Fibroblast of mammary gland (primary cell): ENCODE measurements around the gene NCBP2L.

ENCODE experiments used
- DNase-seq: peaks from one replicate; pipeline ENCODE4 v3.0.0-alpha.2; 2010; ENCODE audit warnings: low read depth
- H3K4me3 ChIP-seq: 2 replicates; pipeline ENCODE4 v1.5.1; 2011; ENCODE audit warnings: low read depth, mild to moderate bottlenecking, low read length, moderate library complexity; ENCODE audit not compliant: control insufficient read depth
- TF ChIP-seq, protein P1 (sequence below): conservative IDR thresholded peaks from 2 replicates; pipeline ENCODE4 v1.5.1; 2011; ENCODE audit warnings: low read depth, low read length, inconsistent platforms; ENCODE audit not compliant: control insufficient read depth, insufficient read depth

The NCBP2L gene

DNA sequence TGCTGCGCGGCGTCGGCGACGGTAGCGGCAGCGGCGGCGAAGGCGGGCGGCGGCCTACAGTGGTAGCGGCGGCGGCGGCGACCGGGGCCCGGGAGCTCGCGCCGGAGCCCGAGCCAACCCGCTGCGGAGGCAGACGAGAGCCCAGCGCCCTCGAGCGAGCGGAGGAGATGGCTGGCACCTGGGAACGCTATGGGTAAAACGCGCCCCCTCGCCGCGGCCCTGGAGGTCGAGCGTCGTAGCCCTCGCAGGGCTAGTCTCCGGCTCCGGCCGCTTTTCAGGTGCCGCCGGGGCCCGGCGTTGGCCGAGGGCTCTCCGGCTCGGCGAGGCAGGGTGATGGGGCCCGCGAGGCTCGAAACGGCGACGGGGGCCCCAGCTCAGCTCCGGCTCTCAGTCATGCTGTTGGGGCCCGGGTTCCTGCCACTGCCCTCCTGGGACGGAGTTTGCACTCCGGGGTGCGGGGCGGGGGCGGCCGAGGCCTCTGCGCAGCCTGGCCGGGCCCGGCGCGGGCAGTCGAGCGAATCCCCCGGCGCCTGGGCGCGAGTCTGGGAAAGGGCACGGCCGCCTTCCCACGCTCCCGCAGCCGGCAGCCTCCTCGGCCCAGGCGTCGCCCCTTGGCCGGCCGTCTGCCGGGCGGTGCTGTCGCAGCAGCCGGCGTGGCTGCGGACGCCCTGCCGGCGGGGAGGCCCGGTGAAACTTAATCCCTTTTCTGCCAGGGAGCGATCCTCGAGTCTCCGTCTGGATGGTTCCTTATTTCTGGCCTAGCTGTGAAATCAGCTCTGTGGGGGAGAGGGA lies 48.9 kb downstream of the NCBP2L start:
- TF ChIP-seq, protein P1, sequence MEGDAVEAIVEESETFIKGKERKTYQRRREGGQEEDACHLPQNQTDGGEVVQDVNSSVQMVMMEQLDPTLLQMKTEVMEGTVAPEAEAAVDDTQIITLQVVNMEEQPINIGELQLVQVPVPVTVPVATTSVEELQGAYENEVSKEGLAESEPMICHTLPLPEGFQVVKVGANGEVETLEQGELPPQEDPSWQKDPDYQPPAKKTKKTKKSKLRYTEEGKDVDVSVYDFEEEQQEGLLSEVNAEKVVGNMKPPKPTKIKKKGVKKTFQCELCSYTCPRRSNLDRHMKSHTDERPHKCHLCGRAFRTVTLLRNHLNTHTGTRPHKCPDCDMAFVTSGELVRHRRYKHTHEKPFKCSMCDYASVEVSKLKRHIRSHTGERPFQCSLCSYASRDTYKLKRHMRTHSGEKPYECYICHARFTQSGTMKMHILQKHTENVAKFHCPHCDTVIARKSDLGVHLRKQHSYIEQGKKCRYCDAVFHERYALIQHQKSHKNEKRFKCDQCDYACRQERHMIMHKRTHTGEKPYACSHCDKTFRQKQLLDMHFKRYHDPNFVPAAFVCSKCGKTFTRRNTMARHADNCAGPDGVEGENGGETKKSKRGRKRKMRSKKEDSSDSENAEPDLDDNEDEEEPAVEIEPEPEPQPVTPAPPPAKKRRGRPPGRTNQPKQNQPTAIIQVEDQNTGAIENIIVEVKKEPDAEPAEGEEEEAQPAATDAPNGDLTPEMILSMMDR: no peak
- peak overlapping the region; percentile 40 for H3K4me3 ChIP-seq
- peak; percentile 50 for DNase-seq

DNA sequence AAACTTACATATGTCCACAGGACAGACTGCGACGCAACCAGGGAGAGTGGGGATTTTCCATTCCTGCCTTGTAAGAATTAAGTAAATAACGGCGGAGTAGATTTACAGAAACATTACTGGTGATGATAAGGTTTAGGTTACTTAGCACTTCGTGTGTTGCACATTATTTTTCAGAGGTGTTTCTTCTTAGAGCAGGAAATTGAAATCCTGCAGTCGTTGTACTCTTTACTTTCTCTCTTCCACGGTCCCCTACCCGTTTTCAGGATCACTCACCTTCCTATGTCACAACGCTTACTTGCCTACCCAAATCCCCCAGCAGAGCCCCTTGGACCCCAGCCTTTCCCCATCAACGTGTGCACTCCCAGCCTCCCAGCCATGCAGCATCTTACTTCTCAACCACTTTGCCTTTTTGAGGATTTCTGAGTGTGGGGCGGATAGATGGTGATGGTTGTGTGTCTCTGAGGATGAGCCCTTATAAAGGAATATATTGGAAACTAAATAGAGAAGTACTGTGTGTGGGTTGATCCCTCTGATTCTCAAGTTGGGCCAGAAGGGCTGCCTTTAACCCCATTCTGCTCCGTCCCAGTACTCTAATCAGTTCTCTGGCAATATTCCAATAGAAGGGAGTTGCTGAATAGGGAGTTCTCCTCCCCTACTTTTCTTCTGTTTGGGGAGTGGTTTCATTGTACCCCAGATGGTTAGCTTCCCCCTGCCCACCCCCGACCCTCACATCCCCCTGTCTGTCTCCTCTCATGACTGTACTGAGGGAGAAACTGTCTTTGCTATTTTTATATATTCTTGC lies 49.7 kb downstream of the NCBP2L start:
- DNase-seq: peak; percentile 29
- H3K4me3 ChIP-seq: peak overlapping the region; percentile 27

DNA sequence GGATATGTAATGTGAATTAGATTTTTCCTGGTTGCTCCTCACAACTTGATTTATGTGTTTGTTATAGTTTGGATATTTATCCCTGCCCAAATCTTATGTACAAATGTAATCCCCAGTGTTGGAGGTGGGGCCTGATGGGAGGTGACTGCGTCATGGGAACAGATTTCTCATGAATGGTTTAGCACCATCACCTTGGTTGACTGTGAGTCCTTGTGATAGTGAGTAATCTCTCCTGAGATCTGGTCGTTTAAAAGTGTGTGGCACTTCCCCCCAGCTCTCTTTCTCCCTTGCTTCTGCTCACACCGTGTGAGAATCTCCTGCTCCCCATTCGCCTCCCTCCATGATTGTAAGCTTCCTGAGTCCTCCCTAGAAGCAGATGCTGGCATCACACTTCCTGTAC lies 50.3 kb downstream of the NCBP2L start:
- TF ChIP-seq, protein P1: no peak
- DNase-seq: peak; percentile 39
- no peak overlapping the region for H3K4me3 ChIP-seq

More for the DNA sequence above, 49.7 kb downstream of the NCBP2L start:
- TF ChIP-seq, protein P1: no peak

DNA sequence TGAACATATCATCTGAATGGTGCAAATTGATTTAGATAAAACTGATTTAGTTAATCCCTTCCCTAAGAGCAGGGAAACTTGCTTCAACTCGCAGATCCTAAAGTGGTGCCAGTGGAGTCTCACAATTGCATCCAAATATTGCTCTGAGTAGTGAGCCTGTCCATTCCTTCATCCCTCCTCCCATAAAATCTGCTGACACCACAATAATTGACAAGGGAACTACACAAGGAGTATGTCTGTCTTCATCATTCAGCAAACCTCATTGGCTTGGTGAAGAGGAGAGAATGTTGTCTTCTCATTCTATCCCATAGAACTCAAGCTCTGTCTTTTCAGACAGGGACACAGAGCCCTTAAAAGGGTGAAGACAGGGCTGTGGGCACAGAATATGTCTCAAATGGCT lies 52.3 kb downstream of the NCBP2L start:
- DNase-seq: no peak
- TF ChIP-seq, protein P1: no peak
- H3K4me3 ChIP-seq: no peak overlapping the region

DNA sequence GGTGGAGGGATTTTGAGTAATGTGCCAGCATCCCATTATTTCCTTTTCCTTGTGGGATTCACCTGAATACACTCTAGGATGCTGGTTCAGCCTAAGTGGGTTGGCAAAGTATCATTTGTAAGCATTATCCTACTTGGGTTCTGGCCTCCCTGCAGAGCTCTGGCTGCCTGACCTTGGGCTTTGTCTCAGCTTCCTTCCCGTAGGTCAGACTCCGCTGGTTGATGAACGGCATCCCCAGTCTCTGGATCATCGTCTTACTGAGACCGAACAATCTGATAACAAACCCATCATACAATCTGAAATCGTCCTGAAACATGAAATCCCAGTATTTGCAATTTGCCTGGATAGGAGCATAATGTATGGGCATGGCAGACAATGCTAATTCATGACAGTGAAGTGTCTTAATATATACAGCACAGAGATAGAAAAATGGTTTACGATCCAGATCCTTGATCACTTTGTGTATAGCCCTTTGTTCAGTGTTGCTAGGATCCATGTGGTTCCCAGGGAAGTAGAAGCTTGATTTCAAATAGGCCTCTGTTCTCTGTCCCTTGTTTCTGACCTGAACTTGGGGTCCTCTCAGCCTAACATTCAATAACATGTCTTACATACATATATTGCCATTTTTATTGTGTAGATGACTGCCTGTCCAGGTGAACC lies 53.7 kb downstream of the NCBP2L start:
- no peak overlapping the region for H3K4me3 ChIP-seq
- TF ChIP-seq, protein P1: no peak
- DNase-seq: no peak

DNA sequence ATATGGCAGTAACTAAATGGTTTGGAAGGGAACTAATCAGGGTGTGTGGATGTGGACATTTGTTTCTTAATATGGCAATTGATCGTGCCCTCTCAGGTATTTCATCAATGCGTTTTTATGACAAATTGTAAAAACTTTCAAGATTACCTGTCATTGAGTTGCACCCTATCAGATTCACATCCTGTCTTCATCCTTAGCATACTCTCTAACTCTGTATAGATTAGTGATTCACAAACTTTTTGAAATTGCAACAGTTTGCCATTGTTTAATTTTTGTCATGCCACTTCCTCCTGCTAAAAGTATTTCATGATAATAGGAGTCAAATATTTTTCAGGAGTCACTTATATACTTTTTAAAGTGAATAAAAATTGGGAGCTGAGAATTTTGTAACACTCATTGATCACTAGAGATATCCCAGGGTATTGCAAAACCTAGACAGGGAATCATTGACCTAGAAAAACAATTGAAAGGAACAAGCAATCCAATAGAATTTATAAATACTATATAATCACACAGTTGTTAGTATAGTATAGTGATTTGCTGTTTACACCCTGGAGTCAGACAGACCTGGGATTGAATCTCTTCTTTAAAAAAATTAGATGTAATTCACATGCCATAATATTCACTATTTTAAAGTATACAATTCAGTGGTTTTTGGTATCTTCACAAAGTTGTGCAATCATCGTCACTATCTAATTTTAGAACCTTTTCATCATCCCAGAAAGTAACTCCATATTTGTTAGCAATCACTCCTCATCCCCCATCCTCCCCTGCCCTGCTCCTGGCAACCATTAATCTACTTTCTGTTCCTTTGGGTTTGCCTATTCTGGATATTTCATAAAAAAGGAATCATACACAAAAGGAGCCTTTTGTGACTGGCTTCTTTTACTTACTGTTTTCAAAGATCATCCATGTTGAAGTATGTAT lies 57.0 kb downstream of the NCBP2L start:
- peak; percentile 24 for DNase-seq
- TF ChIP-seq, protein P1: no peak
- H3K4me3 ChIP-seq: no peak overlapping the region
